HG03432 (cell line): Measurements from ENCODE around the gene CX3CR1.
"Not testable (repeated sequence)": the region's sequence is repeated elsewhere in the genome, so short reads cannot be mapped to it uniquely, and the experiment has no call there.

ENCODE experiments used
- ATAC-seq: cut with Tn5 transposase; IDR thresholded peaks from one replicate; pipeline ENCODE4 v1.9.1; 2021; ENCODE audit warnings: mild to moderate bottlenecking, moderate library complexity; ENCODE audit not compliant: unreplicated experiment

CX3CR1 gene, protein sequence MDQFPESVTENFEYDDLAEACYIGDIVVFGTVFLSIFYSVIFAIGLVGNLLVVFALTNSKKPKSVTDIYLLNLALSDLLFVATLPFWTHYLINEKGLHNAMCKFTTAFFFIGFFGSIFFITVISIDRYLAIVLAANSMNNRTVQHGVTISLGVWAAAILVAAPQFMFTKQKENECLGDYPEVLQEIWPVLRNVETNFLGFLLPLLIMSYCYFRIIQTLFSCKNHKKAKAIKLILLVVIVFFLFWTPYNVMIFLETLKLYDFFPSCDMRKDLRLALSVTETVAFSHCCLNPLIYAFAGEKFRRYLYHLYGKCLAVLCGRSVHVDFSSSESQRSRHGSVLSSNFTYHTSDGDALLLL

DNA sequence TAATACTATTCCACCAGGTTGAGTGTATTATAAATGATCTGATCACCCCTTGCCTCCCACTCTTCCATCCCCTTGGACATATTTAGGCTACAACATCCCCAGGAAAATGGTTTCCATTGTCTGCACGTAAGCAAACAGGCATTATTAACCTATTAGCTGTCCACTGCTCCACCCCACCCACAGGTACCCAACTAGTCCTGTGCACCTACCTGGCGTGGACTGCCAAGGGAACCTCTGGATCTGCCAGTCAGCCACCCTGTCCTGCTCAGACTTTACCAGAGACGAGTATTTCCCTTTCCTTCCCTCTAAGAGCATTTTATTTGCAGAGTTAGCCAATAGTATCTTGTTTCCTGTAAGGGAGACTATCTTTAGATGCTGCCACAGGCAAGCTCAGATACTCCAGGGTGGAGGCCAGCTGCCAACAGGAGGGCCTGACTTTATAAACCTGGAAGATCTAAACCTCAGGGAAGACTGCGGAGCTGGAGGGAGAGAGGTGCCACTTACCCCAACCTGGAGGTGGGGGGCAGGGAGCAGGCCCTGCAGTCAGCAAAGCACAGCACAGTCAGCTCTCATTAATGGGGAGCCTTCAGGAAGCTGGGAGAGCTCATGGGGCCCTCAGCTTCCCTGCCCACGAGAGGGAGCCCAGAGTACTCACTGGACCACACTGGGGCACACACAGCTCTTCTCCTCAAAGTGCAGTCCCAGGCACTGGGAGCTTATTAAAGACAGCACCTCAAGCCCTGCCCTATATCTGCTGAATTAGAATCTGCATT lies at the start of gene CX3CR1:
TSS of gene CX3CR1 (minus strand) at position 292 of the 773 bp plus-strand sequence. CDS start 13,527 bp downstream, outside the sequence.
- no peak for ATAC-seq

DNA sequence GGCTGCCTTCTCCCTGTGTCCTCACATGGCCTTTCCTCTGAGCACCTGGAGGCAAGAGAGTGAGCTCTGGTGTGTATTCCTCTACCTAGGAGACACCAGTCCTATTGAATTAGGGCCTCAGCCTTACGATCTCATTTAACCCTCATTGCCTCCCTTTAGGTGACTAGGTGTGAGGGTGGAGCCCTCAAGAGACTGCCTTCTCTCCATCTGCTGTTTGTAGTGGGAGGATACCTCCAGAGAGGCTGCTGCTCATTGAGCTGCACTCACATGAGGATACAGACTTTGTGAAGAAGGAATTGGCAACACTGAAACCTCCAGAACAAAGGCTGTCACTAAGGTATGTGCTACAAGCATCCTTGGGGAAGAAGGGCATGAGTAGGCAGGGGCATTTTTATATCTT lies 49.7 kb upstream of the CX3CR1 start, which contains the start of gene CCR8:
TSS of gene CCR8 (plus strand) at position 217 of the 400 bp plus-strand sequence. CDS start 2,623 bp downstream, outside the sequence.
- no peak for ATAC-seq

- peak; percentile 72 for ATAC-seq
These were observed 48.0 kb upstream of the CX3CR1 start for GRCh38 chr3:39327746-39328349.

DNA sequence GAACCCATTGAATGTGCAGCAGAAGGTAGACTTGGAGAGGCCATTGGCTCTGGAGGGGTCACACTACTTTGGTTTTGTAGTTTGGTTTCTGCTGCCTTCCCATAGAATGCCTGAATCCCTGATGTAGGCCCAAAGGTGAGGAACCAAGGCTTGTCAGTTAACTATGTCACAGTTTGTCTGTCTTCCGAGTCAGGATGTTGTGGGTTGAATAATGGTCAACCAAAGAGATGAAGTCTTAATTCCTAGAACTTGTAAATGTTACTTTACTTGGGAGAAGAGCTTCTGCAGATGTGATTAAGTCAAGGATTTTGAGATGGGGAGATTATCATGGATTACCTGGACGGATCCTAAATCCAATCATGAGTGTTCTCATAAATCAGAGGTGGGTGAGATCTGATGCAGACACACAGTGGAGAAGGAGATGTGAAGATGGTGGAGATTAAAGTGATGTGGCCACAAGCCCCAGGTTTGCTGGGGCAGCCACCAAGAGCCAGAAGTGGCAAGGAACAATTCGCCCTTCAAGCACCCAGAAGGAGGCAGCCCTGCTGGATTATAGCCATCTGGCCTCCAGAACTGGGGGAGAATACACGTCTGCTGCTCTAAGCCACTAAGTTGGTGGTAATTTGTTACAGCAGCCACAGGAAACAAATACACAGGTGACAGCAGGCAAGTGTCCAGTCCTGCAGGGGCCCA lies 47.4 kb upstream of the CX3CR1 start:
- ATAC-seq = no peak

DNA sequence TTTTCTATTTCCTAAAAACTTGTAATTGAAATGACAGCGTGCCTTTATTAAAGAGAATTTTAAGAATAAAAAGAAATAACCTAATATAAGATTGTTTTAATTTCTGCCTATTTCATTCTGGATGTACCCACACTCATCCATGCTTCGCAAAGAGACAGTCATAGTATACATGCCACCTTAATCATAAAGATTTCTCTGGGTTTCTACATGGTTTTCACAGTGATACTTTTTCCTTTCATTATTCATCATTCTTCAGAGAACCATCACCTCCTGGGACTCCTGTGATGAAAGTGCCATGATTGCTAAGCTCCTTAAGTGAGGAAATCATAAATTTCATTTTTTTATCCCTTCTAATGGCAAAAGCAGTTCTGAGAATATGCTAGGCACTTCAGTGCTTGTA lies 45.4 kb upstream of the CX3CR1 start:
- ATAC-seq = no peak

GRCh38 chr3:39323494-39323893 lies 43.7 kb upstream of the CX3CR1 start:
- ATAC-seq = no peak

GRCh38 chr3:39322936-39323335 lies 43.1 kb upstream of the CX3CR1 start:
- no peak for ATAC-seq

DNA sequence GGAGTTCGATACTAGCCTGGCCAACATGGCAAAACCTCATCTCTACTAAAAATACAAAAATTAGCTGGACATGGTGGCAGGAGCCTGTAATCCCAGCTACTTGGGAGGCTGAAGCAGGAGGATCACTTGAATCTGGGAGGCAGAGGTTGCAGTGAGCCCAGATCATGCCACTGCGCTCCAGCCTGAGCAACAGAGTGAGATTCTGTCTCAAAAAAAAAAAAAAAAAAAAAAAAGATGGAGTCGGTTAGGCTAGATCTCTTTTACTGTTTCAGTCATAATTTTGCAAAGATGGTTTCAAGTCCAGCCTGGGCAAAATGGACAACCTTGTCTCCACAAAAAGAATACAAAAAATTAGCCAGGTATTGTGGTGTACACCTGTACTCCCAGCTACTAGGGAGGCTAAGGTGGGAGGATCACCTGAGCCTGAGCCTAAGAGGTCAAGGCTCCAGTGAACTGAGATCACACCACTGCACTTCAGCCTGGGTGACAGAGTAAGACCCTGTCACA lies 42.4 kb upstream of the CX3CR1 start:
- ATAC-seq = not testable (repeated sequence)

- ATAC-seq = not testable (repeated sequence)
These were observed 41.7 kb upstream of the CX3CR1 start for GRCh38 chr3:39321574-39321983.

DNA sequence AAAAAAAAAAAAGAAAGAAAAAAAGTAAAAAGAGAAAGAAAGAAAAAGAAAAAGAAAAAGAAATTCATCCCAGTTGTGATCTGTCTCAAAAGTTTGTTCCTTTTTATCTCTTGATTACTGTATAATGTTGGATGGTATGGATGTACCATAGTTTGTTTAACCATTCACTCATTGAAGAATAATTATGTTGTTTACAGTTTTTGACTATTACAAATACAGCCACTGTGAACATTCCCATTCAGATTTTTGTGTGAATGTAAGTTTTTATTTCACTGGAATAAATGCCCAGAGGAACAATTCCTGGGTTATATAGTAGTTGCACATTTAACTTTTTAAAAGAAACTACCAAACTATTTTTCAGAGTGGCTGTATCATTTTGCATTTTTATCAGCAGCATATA lies 39.4 kb upstream of the CX3CR1 start:
- ATAC-seq = no peak

- no peak for ATAC-seq
These were observed 38.5 kb upstream of the CX3CR1 start for GRCh38 chr3:39318301-39318700.

GRCh38 chr3:39317571-39318169 lies 37.8 kb upstream of the CX3CR1 start:
- ATAC-seq = no peak

- no peak for ATAC-seq
These were observed 35.6 kb upstream of the CX3CR1 start for GRCh38 chr3:39315420-39315819.

DNA sequence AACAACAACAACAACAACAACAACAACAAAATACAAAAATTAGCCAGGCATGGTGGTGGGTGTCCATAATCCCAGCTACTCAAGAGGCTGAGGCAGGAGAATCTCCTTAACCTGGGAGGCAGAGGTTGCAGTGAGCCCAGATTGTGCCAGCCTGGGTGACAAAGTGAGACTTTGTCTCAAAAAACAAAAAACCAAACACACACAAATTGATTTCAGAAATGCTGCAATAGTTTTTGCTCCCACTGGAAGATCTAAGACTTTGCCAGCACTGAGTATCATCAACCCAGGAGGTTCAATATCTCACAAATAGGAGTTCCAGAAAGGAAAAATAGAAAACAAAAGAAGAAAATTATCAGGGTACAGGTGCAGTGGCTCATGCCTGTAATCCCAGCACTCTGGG lies 33.5 kb upstream of the CX3CR1 start:
- no peak for ATAC-seq

GRCh38 chr3:39302178-39302577 lies 22.3 kb upstream of the CX3CR1 start:
- ATAC-seq = no peak

DNA sequence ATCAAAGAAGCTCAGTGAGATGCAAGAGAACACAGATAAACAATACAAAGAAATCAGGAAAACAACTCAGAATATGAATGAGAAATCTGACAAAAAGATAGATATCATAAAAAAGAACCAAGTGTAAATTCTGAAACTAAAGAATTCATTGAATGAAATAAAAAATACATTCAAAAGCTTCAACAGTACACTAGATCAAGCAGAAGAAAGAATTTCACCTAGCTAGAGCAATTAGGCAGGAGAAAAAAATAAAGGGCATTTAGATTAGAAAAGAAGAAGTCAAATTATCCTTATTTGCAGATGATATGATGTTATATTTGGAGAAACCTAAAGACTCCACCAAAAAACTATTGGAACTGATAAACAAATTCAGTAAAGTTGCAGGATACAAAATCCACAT lies 19.4 kb upstream of the CX3CR1 start:
- no peak for ATAC-seq

- no peak for ATAC-seq
These were observed 16.6 kb upstream of the CX3CR1 start for GRCh38 chr3:39296197-39297077.

GRCh38 chr3:39295184-39295775 lies 15.4 kb upstream of the CX3CR1 start:
- peak; percentile 90 for ATAC-seq
